H1 (cell line): Measurements from ENCODE around the gene MOV10L1.

Source experiments
- CTCF ChIP-seq, 3 experiments: IDR thresholded peaks; 1 replicate in 2 of 3; 2 replicates in 1 of 3; pipeline versions ENCODE4 v1.5.1 to v1.6.1; 2011; ENCODE audit warnings: low read length in 3 of 3, mild to moderate bottlenecking in 3 of 3, inconsistent platforms in 2 of 3, low read depth in 1 of 3, moderate library complexity in 1 of 3; ENCODE audit not compliant: insufficient read depth in 1 of 3; ENCODE audit errors: control extremely low read depth in 1 of 3
- NRF1 ChIP-seq: IDR thresholded peaks from 2 replicates; pipeline ENCODE4 v1.6.1; 2011; ENCODE audit warnings: mild to moderate bottlenecking, low read depth, low read length, improper control_type of control experiment
- SP2 ChIP-seq: IDR thresholded peaks from 2 replicates; pipeline ENCODE4 v1.6.1; 2012; ENCODE audit warnings: mild to moderate bottlenecking, low read length, inconsistent platforms
- SRF ChIP-seq: IDR thresholded peaks from 2 replicates; pipeline ENCODE4 v1.6.1; 2011; ENCODE audit warnings: mild to moderate bottlenecking, low read depth, low read length, moderate library complexity
- YY1 ChIP-seq: IDR thresholded peaks from 2 replicates; pipeline ENCODE4 v1.6.1; 2011; ENCODE audit warnings: low read depth, mild to moderate bottlenecking, low read length
- TF ChIP-seq, protein P1 (sequence below): IDR thresholded peaks from 2 replicates; pipeline ENCODE4 v1.6.1; 2012; ENCODE audit warnings: low read length, inconsistent platforms

DNA sequence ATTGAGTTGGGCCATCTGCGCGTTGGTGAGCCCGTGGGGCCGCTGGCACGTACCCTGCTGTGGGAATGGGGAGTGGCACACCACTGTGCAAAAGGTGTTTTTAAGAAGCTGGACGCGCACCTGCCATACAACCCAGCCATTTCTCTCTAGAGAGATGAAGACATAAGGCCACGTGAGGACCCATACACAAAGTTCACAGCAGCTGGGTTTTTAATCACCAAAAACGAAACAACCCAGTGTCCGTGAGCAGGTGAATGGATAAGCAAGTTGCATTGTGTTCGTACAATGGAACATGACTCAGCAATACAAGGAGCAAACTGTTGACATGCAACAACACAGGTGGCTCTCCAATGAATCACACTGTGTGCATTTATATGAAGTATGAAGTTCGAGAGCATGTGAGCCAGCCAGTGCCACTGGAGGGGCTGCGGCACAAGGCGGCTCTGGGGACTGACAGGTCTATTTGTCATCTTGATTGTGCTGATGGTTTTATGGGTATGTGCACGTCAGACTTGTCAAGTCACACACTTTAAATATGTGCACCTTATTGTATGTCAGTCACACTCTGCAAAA, 50.1 kb downstream of the MOV10L1 start:
- TF ChIP-seq SP2 (no peak), CTCF (IDR thresholded peaks at IDR 0.05; ENCODE audit: control extremely low read depth in 1 of 3, insufficient read depth in 1 of 3, low read depth in 1 of 3, low read length in 3 of 3) (no peak), YY1 (no peak), NRF1 (no peak), SRF (no peak)
- TF ChIP-seq, protein P1, sequence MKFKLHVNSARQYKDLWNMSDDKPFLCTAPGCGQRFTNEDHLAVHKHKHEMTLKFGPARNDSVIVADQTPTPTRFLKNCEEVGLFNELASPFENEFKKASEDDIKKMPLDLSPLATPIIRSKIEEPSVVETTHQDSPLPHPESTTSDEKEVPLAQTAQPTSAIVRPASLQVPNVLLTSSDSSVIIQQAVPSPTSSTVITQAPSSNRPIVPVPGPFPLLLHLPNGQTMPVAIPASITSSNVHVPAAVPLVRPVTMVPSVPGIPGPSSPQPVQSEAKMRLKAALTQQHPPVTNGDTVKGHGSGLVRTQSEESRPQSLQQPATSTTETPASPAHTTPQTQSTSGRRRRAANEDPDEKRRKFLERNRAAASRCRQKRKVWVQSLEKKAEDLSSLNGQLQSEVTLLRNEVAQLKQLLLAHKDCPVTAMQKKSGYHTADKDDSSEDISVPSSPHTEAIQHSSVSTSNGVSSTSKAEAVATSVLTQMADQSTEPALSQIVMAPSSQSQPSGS, result no peak
